HCT116 (cell line): ENCODE measurements around the gene RGMB. TPM values are rescaled to one million over a fixed set of nuclear protein-coding genes. Genes with fewer than 3 reads are reported as not detected.

Experiments used
- ATAC-seq: fragments of 200-7000 bp; cut with Tn5 transposase; 2 replicates; pipeline ENCODE4 v1.9.1; 2020; ENCODE audit warnings: mild to moderate bottlenecking, moderate library complexity
- BruUV-seq: library from RNA; stranded (reverse); fragments of 400-500 nt; replicated peaks from 2 replicates; lab custom pipeline; 2021; lab: Mats Ljungman, UMichigan
- CTCF ChIA-PET: fragments of 300-600 bp; sonication (Branson Sonifier 250); formaldehyde crosslinking; loops from one replicate; lab custom pipeline; 2021; ENCODE audit warnings: antibody characterized with exemption; lab: Charles Lee
- POLR2A ChIA-PET: fragments of 300-600, 350-600 bp; sonication (Branson Sonifier 250); formaldehyde crosslinking; loops from one replicate; lab custom pipeline; 2021; ENCODE audit warnings: antibody characterized with exemption; lab: Charles Lee
- RAD21 ChIA-PET, 2 experiments: fragments of 300-600 bp; sonication (Branson Sonifier 250); formaldehyde crosslinking; loops; one replicate each; lab custom pipeline; 2023; ENCODE audit warnings: low total read pairs in 2 of 2; ENCODE audit not compliant: uncharacterized antibody in 2 of 2, unreplicated experiment in 2 of 2, low non-redundant PET in 1 of 2; lab: Charles Lee
- DNase-seq: peaks from one replicate; pipeline ENCODE4 v3.0.0-alpha.2; 2010; ENCODE audit warnings: low read depth, low spot score
- H2AFZ ChIP-seq: fragments of 200-600 bp; shearing (Covaris generic), sonication (generic); 2 replicates; pipeline ENCODE4 v1.6.1; 2017; ENCODE audit warnings: low read depth, mixed run types, mixed read lengths, antibody characterized with exemption, low read length; ENCODE audit not compliant: poor library complexity, severe bottlenecking
- H3K27ac ChIP-seq: 2 replicates; pipeline ENCODE4 v1.5.1; 2012; ENCODE audit warnings: low read depth, low read length
- H3K27me3 ChIP-seq: fragments of 200-600 bp; sonication (generic); 2 replicates; pipeline ENCODE4 v1.6.1; 2016; ENCODE audit warnings: mixed run types, low read length, mixed read lengths; ENCODE audit not compliant: insufficient read depth
- H3K36me3 ChIP-seq, 2 experiments: fragments of 200-500 bp in 1 of 2; fragments of 200-600 bp in 1 of 2; sonication (Bioruptor generic) in 1 of 2; sonication (generic) in 1 of 2; 2 replicates each; pipeline versions ENCODE4 v1.5.1 to v1.6.1; 2014 to 2016; ENCODE audit warnings: low read length in 2 of 2, inconsistent platforms in 1 of 2, mixed read lengths in 1 of 2, mixed run types in 1 of 2; ENCODE audit not compliant: insufficient read depth in 2 of 2, control insufficient read depth in 1 of 2
- H3K4me1 ChIP-seq, 2 experiments: fragments of 200-600 bp in 1 of 2; sonication (generic) in 1 of 2; 2 replicates each; pipeline versions ENCODE4 v1.5.1 to v1.6.1; 2012 to 2017; ENCODE audit warnings: low read length in 2 of 2, inconsistent platforms in 1 of 2, mild to moderate bottlenecking in 1 of 2, mixed read lengths in 1 of 2, mixed run types in 1 of 2, moderate library complexity in 1 of 2; ENCODE audit not compliant: insufficient read depth in 2 of 2, control insufficient read depth in 1 of 2
- H3K4me2 ChIP-seq: fragments of 200-600 bp; sonication (generic); 2 replicates; pipeline ENCODE4 v1.6.1; 2017; ENCODE audit warnings: mixed run types, low read length, mixed read lengths
- H3K4me3 ChIP-seq, 2 experiments: fragments of 200-600 bp in 1 of 2; sonication (generic) in 1 of 2; replicated peaks in 1 of 2; 2 replicates each; pipeline ENCODE4 v1.5.1; 2011 to 2016; ENCODE audit warnings: low read length in 2 of 2, control low read depth in 1 of 2, low read depth in 1 of 2, mild to moderate bottlenecking in 1 of 2, mixed read lengths in 1 of 2, mixed run types in 1 of 2
- H3K79me2 ChIP-seq: fragments of 200-600 bp; sonication (generic); 2 replicates; pipeline ENCODE4 v1.6.1; 2017; ENCODE audit warnings: mild to moderate bottlenecking, mixed run types, low read length, moderate library complexity, mixed read lengths; ENCODE audit not compliant: insufficient read depth
- H3K9ac ChIP-seq: fragments of 200-600 bp; sonication (generic); 2 replicates; pipeline ENCODE4 v1.6.1; 2016; ENCODE audit warnings: low read length, mixed read lengths
- H3K9me2 ChIP-seq: fragments of 200-600 bp; sonication (generic), shearing (Covaris generic); 2 replicates; pipeline ENCODE4 v1.6.1; 2017; ENCODE audit warnings: mixed run types, mild to moderate bottlenecking, moderate library complexity; ENCODE audit not compliant: insufficient read depth
- H3K9me3 ChIP-seq, 2 experiments: fragments of 200-500 bp in 1 of 2; fragments of 200-600 bp in 1 of 2; sonication (Bioruptor generic) in 1 of 2; sonication (generic) in 1 of 2; 2 replicates each; pipeline ENCODE4 v1.6.1; 2014 to 2017; ENCODE audit warnings: low read length in 2 of 2, mixed read lengths in 2 of 2, inconsistent platforms in 1 of 2, low read depth in 1 of 2, mild to moderate bottlenecking in 1 of 2, mixed run types in 1 of 2, moderate library complexity in 1 of 2; ENCODE audit not compliant: control insufficient read depth in 1 of 2, insufficient read depth in 1 of 2
- H4K20me1 ChIP-seq: fragments of 200-600 bp; sonication (generic), shearing (Covaris generic); 2 replicates; pipeline ENCODE4 v1.6.1; 2017; ENCODE audit warnings: mixed run types, mild to moderate bottlenecking, moderate library complexity; ENCODE audit not compliant: insufficient read depth
- CBX3 ChIP-seq: IDR thresholded peaks from 2 replicates; pipeline ENCODE4 v1.6.1; 2012; ENCODE audit warnings: low read depth
- ELF1 ChIP-seq: IDR thresholded peaks from 2 replicates; pipeline ENCODE4 v1.6.1; 2012; ENCODE audit warnings: low read depth, borderline replicate concordance
- EZH2phosphoT487 ChIP-seq: fragments of 200-600 bp; IDR thresholded peaks from 2 replicates; pipeline ENCODE4 v1.6.1; 2018; ENCODE audit warnings: antibody characterized with exemption, borderline replicate concordance
- FOSL1 ChIP-seq: IDR thresholded peaks from 2 replicates; pipeline ENCODE4 v1.6.1; 2012; ENCODE audit warnings: low read depth
- JUND ChIP-seq: IDR thresholded peaks from 2 replicates; pipeline ENCODE4 v1.6.1; 2012
- POLR2AphosphoS5 ChIP-seq: IDR thresholded peaks from 2 replicates; pipeline ENCODE4 v1.6.1; 2011; ENCODE audit warnings: mild to moderate bottlenecking, low read depth, low read length, moderate library complexity
- RAD21 ChIP-seq: IDR thresholded peaks from 2 replicates; pipeline ENCODE4 v1.6.1; 2012; ENCODE audit warnings: low read depth, mild to moderate bottlenecking
- REST ChIP-seq: IDR thresholded peaks from 2 replicates; pipeline ENCODE4 v1.6.1; 2012; ENCODE audit warnings: low read depth
- SIN3A ChIP-seq: IDR thresholded peaks from 2 replicates; pipeline ENCODE4 v1.6.1; 2012; ENCODE audit warnings: low read depth
- YY1 ChIP-seq: IDR thresholded peaks from 2 replicates; pipeline ENCODE4 v1.6.1; 2011; ENCODE audit warnings: low read length, low read depth, moderate library complexity, mild to moderate bottlenecking; ENCODE audit not compliant: insufficient replicate concordance; ENCODE audit errors: extremely low read depth
- ZFX ChIP-seq: fragments of 450-650 bp; IDR thresholded peaks from 2 replicates; pipeline ENCODE4 v1.6.1; 2017
- ZNF274 ChIP-seq: fragments of 200-500 bp; sonication (Bioruptor generic); IDR thresholded peaks from 2 replicates; pipeline ENCODE4 v1.6.1; 2014; ENCODE audit warnings: mild to moderate bottlenecking, low read depth, low read length, inconsistent platforms
- intact Hi-C: fragments of 100-400 bp; cut with micrococcal nuclease; formaldehyde crosslinking; loops from 2 replicates; pipeline ENCODE4 v1.10.0; 2022
- total RNA-seq: library from RNA; stranded (reverse); gene quantifications from one replicate; pipeline ENCODE4 v1.2.1, GENCODE V29; 2021; ENCODE audit not compliant: unreplicated experiment
- TF ChIP-seq, protein P1 (sequence below): IDR thresholded peaks from 2 replicates; pipeline ENCODE4 v1.6.1; 2012
- TF ChIP-seq, protein P2 (sequence below), 3 experiments: fragments of 200-600 bp in 1 of 3; sonication (generic) in 1 of 3; IDR thresholded peaks in 2 of 3; conservative IDR thresholded peaks in 1 of 3; 2 replicates each; pipeline ENCODE4 v1.5.1; 2012 to 2017; ENCODE audit warnings: low read depth in 2 of 3, low read length in 2 of 3, antibody characterized with exemption in 1 of 3, borderline replicate concordance in 1 of 3, control low read depth in 1 of 3, mild to moderate bottlenecking in 1 of 3, mixed read lengths in 1 of 3, mixed run types in 1 of 3, moderate library complexity in 1 of 3; ENCODE audit not compliant: insufficient read depth in 1 of 3

Gene RGMB
- total RNA-seq, 1 experiment from 2014 or later, result 18.3 TPM

- no peak overlapping the region for H2AFZ ChIP-seq
- intact Hi-C loops, result no loop called here
- ATAC-seq (peak; percentile 57), DNase-seq (no peak)
- H3K4me3 ChIP-seq, result no peak overlapping the region
- no peaks in the 10 kb centered on the region for H3K4me1 ChIP-seq
- H3K36me3 ChIP-seq, result no peaks in the 10 kb centered on the region
- H3K9me3 ChIP-seq, result peaks cover 4 to 7% of the 10 kb centered on the region in 2 experiments; a peak in 2 of 4 replicates
- H3K9me2 ChIP-seq, result no peaks in the 10 kb centered on the region
- no peaks in the 10 kb centered on the region for H3K27me3 ChIP-seq
- ChIA-PET CTCF (no interaction called here), POLR2A (no interaction called here), RAD21 (no interaction called here)
- no peak overlapping the region for H3K9ac ChIP-seq
- no TSS peak for BruUV-seq
- H3K4me2 ChIP-seq, result no peak overlapping the region
- H3K79me2 ChIP-seq, result no peaks in the 10 kb centered on the region
- no peaks in the 10 kb centered on the region for H4K20me1 ChIP-seq
- TF ChIP-seq FOSL1 (no peak), RAD21 (no peak), ZNF274 (no peak), ZFX (no peak), REST (no peak), POLR2AphosphoS5 (no peak), SIN3A (no peak), EZH2phosphoT487 (no peak), CBX3 (no peak), YY1 (no peak), JUND (no peak), ELF1 (no peak)
- TF ChIP-seq, protein P1, sequence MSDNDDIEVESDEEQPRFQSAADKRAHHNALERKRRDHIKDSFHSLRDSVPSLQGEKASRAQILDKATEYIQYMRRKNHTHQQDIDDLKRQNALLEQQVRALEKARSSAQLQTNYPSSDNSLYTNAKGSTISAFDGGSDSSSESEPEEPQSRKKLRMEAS, result no peak
- TF ChIP-seq, protein P2, sequence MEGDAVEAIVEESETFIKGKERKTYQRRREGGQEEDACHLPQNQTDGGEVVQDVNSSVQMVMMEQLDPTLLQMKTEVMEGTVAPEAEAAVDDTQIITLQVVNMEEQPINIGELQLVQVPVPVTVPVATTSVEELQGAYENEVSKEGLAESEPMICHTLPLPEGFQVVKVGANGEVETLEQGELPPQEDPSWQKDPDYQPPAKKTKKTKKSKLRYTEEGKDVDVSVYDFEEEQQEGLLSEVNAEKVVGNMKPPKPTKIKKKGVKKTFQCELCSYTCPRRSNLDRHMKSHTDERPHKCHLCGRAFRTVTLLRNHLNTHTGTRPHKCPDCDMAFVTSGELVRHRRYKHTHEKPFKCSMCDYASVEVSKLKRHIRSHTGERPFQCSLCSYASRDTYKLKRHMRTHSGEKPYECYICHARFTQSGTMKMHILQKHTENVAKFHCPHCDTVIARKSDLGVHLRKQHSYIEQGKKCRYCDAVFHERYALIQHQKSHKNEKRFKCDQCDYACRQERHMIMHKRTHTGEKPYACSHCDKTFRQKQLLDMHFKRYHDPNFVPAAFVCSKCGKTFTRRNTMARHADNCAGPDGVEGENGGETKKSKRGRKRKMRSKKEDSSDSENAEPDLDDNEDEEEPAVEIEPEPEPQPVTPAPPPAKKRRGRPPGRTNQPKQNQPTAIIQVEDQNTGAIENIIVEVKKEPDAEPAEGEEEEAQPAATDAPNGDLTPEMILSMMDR (IDR thresholded peaks at IDR 0.05 in 2 of 3, conservative IDR thresholded peaks at IDR 0.05 in 1 of 3; ENCODE audit: borderline replicate concordance in 1 of 3, insufficient read depth in 1 of 3, low read depth in 2 of 3, low read length in 2 of 3), result no peak
- TF ChIP-seq, all 23 proteins: peak for 0
- H3K27ac ChIP-seq, result no peak overlapping the region
Measured at GRCh38 chr5:98839469-98840383, 66.3 kb downstream of the RGMB start.
